Right cardiac atrium (tissue), 5 donors: Measurements from ENCODE around the gene CORO1C. TPM values are rescaled to one million over a fixed set of nuclear protein-coding genes. Genes with fewer than 3 reads are reported as not detected.
A peak's percentile ranks its signal among the peaks of the same experiment; 100 is the strongest.

Experiments
- ATAC-seq, 2 donors: fragments of 200-7000 bp; cut with Tn5 transposase; one replicate each; pipeline versions ENCODE4 v1.8.0 to v1.9.1; 2020; ENCODE audit warnings: moderate library complexity in 2 of 2, mild to moderate bottlenecking in 1 of 2
- DNase-seq, 3 donors: peaks; one replicate each; pipeline ENCODE4 v3.0.0-alpha.2; 2020
- H3K27ac ChIP-seq: one replicate; pipeline ENCODE4 v1.5.1; 2013; ENCODE audit warnings: mild to moderate bottlenecking, low read length, control low read depth, moderate library complexity
- H3K27me3 ChIP-seq: one replicate; pipeline ENCODE4 v1.6.1; 2013; ENCODE audit not compliant: control insufficient read depth, insufficient read depth
- H3K4me1 ChIP-seq: one replicate; pipeline ENCODE4 v1.6.1; 2013; ENCODE audit warnings: low read length; ENCODE audit not compliant: control insufficient read depth, insufficient read depth
- H3K4me3 ChIP-seq: one replicate; pipeline ENCODE4 v1.5.1; 2013; ENCODE audit warnings: low read length, control low read depth
- H3K9me3 ChIP-seq: one replicate; pipeline ENCODE4 v1.6.1; 2013; ENCODE audit warnings: low read length; ENCODE audit not compliant: control insufficient read depth
- WGBS: extraction: QIAGEN DNeasy Blood & Tissue Kit; methylation state at CpG from one replicate; pipeline ENCODE4 v1.1.7; 2013; 5-methylcytosine and 5-hydroxymethylcytosine counted together
- intact Hi-C, 4 donors: fragments of 100-400 bp; cut with DNase I; formaldehyde crosslinking; loops; one replicate each; pipeline versions ENCODE4 v1.11.0 to v1.14.0; 2022 to 2023
- polyA plus RNA-seq: library from polyadenylated mRNA; stranded (reverse); fragments of 200-250 nt; gene quantifications from one replicate; pipeline ENCODE4 v1.2.3, GENCODE V29; 2013
- total RNA-seq, 4 donors: library from RNA; stranded (reverse); fragmentation: NEBNext Ultra II Directional; extraction: Animal tissue kit (Norgen Biotek cat#: 25700); gene quantifications; one replicate each; pipeline ENCODE4 v1.2.1, GENCODE V29; 2021
- donor health status: healthy with polysubstance abuse.
- donor health status: DM: no; HTN: yes; CAD: no.
- donor health status: DM: no; HTN: no; CAD: no.
- donor health status: DM: no; HTN: yes; CAD: no; lungs with severe emphysema.
- donor health status: DM: yes; HTN: yes; CAD: no.

CORO1C gene
- total and polyA plus RNA-seq, 5 donors: 24.8 to 122 (median 85.5) TPM

GRCh38 chr12:108722992-108723766, 8.1 kb downstream of the CORO1C start:
- peak overlapping the region; percentile 77 for H3K27ac ChIP-seq

DNA sequence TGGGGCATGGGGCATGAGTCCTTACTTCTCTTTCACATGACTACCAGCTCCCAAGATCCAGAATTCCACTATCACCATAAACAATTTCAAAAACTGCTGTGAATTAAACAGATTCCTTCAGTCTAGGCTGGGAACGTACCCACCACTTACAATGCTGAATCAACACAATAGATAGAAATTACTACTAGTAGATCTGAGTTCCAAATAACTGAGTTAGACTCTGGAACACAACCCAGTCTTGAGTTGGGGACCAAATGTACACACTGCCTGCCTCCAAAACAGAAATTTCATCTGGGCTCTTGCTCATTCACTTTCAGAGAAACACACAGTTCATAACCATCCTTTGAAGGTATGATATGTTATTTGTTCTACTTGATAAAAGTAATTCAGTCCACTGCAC, 8.9 kb downstream of the CORO1C start:
- DNase-seq (no peak), ATAC-seq (no peak)
- Histone ChIP-seq H3K4me1 (peaks cover 13% of the 10 kb centered on the region), H3K27me3 (no peaks in the 10 kb centered on the region), H3K9me3 (no peaks in the 10 kb centered on the region), H3K27ac (peak overlapping the region; percentile 26), H3K4me3 (no peak overlapping the region)
- WGBS: 25% methylated on average over 1 of the region's 1 CpG
- intact Hi-C loops: no loop called here

More at GRCh38 chr12:108722992-108723766, 8.1 kb downstream of the CORO1C start:
- Histone ChIP-seq H3K9me3 (no peaks in the 10 kb centered on the region), H3K4me1 (peaks cover 12% of the 10 kb centered on the region), H3K27me3 (no peaks in the 10 kb centered on the region), H3K4me3 (no peak overlapping the region)
- DNase-seq: no peak
- intact Hi-C loops: no loop called here
- ATAC-seq: peak; percentile 55 to 56
- 22% methylated on average over 5 of the region's 5 CpGs for WGBS

GRCh38 chr12:108721824-108722223, 9.5 kb downstream of the CORO1C start:
- 52% methylated on average over 2 of the region's 2 CpGs for WGBS
- Histone ChIP-seq H3K9me3 (no peaks in the 10 kb centered on the region), H3K27me3 (no peaks in the 10 kb centered on the region), H3K27ac (peak overlapping the region; percentile 49), H3K4me1 (peaks cover 19% of the 10 kb centered on the region), H3K4me3 (no peak overlapping the region)
- ATAC-seq: no peak
- intact Hi-C loops: no loop called here
- DNase-seq: no peak

- peaks cover 18% of the 10 kb centered on the region for H3K4me1 ChIP-seq
- H3K27ac ChIP-seq: no peak overlapping the region
- ATAC-seq (peak in 1 of 2 donors; percentile 68), DNase-seq (no peak)
- H3K4me3 ChIP-seq: no peak overlapping the region
- WGBS: 83% methylated on average over 5 of the region's 5 CpGs
- H3K9me3 ChIP-seq: no peaks in the 10 kb centered on the region
- intact Hi-C loops: no loop called here
- no peaks in the 10 kb centered on the region for H3K27me3 ChIP-seq
Observed at GRCh38 chr12:108720757-108721514, 10.4 kb downstream of the CORO1C start.

DNA sequence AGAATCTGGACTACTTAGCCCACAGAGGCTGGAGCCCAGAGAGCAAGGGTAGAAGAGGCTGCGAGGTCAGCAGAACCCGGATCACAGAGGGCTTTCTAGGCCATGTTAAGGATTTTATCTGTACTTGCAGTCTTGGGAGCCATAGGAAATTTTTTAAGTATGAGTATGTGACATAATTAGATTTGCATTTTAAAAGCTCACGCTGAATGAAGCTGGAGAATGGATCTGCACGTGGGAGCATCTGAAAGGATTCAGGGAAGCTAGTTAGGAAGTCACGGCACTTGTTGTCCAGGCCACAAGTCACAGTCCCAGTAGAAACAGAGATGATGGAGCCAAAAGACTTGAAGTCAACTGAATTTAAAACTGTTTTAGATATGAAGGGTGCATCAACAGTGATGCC, 14.1 kb downstream of the CORO1C start:
- Histone ChIP-seq H3K27me3 (no peaks in the 10 kb centered on the region), H3K27ac (no peak overlapping the region), H3K9me3 (no peaks in the 10 kb centered on the region), H3K4me1 (peaks cover 13% of the 10 kb centered on the region), H3K4me3 (no peak overlapping the region)
- ATAC-seq: no peak
- whole genome bisulfite sequencing: 65% methylated on average over 5 of the region's 5 CpGs
- DNase-seq: no peak
- intact Hi-C loops: no loop called here

DNA sequence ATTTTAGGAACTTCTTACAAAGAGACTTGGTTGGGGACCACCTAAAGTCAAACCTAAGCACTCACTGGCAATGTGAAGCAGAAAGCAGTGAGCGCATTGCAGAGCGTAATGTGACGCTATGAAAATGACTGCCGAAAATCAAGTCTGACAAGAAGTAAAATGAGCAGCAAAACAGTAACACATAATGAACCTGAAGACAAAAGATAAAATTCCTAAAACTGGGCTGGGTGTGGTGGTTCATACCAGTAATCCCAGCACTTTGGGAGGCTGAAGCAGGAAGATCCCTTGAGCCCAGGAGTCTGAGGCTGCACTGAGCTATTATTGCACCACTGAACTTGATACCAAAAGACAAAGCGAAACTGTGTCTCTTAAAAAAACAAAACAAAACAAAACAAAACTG, 16.5 kb downstream of the CORO1C start:
- Histone ChIP-seq H3K4me1 (peaks cover 13% of the 10 kb centered on the region), H3K9me3 (no peaks in the 10 kb centered on the region), H3K27ac (no peak overlapping the region), H3K4me3 (no peak overlapping the region), H3K27me3 (no peaks in the 10 kb centered on the region)
- WGBS: 96% methylated on average over 5 of the region's 5 CpGs
- DNase-seq (no peak), ATAC-seq (no peak)
- intact Hi-C loops: no loop called here

GRCh38 chr12:108713471-108713870, 17.8 kb downstream of the CORO1C start:
- Histone ChIP-seq H3K4me3 (no peak overlapping the region), H3K27ac (no peak overlapping the region), H3K9me3 (no peaks in the 10 kb centered on the region), H3K4me1 (peaks cover 16% of the 10 kb centered on the region), H3K27me3 (no peaks in the 10 kb centered on the region)
- WGBS: 33% methylated on average over 6 of the region's 6 CpGs
- DNase-seq: no peak
- intact Hi-C loops: no loop called here
- no peak for ATAC-seq

GRCh38 chr12:108712925-108713203, 18.5 kb downstream of the CORO1C start:
- Histone ChIP-seq H3K4me1 (peaks cover 16% of the 10 kb centered on the region), H3K27ac (no peak overlapping the region), H3K4me3 (no peak overlapping the region), H3K9me3 (no peaks in the 10 kb centered on the region), H3K27me3 (no peaks in the 10 kb centered on the region)
- WGBS: 14% methylated on average over 2 of the region's 2 CpGs
- DNase-seq: no peak
- ATAC-seq: no peak
- intact Hi-C loops: no loop called here

- H3K9me3 ChIP-seq: no peaks in the 10 kb centered on the region
- 67% methylated on average over 12 of the region's 12 CpGs for WGBS
- peak overlapping the region; percentile 4 for H3K27ac ChIP-seq
- intact Hi-C loops: no loop called here
- no peak for DNase-seq
- no peaks in the 10 kb centered on the region for H3K27me3 ChIP-seq
- peaks cover 14% of the 10 kb centered on the region for H3K4me1 ChIP-seq
- no peak overlapping the region for H3K4me3 ChIP-seq
- peak in 1 of 2 donors; percentile 27 for ATAC-seq
Observed at GRCh38 chr12:108712165-108712924, 19.0 kb downstream of the CORO1C start.

GRCh38 chr12:108711489-108712164, 19.7 kb downstream of the CORO1C start:
- intact Hi-C loops: no loop called here
- no peak for ATAC-seq
- H3K4me1 ChIP-seq: peaks cover 7% of the 10 kb centered on the region
- 67% methylated on average over 9 of the region's 9 CpGs for WGBS
- no peak for DNase-seq
- H3K9me3 ChIP-seq: no peaks in the 10 kb centered on the region
- peak overlapping the region; percentile 4 for H3K27ac ChIP-seq
- no peak overlapping the region for H3K4me3 ChIP-seq
- H3K27me3 ChIP-seq: no peaks in the 10 kb centered on the region
